Measurements from ENCODE around the gene IL1RAPL1.

IL1RAPL1 gene

DNA sequence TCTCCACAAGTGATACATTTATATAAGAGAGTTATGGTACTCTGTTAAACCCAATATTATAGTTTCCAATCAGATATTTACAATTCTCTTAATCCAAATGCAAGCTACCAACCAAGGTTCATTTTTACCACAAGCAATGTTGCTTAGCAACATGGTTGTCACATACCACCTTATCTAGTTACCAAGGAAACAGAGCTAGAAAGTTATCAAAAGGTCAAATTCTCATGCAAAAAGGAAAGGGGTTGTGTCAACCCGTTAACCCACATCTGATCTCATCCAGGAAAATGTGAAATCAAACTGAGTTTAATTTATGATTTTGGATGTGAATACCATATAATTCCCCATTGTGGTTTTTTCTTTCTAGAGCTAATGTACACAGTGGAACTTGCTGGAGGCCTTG is 1354.0 kb downstream of the IL1RAPL1 start:
- H3K4me3 ChIP-seq = no peak overlapping the region
- no peak for DNase-seq (ENCODE audit: low spot score)
- no peak overlapping the region for H3K27ac ChIP-seq
- TF ChIP-seq, protein P1, sequence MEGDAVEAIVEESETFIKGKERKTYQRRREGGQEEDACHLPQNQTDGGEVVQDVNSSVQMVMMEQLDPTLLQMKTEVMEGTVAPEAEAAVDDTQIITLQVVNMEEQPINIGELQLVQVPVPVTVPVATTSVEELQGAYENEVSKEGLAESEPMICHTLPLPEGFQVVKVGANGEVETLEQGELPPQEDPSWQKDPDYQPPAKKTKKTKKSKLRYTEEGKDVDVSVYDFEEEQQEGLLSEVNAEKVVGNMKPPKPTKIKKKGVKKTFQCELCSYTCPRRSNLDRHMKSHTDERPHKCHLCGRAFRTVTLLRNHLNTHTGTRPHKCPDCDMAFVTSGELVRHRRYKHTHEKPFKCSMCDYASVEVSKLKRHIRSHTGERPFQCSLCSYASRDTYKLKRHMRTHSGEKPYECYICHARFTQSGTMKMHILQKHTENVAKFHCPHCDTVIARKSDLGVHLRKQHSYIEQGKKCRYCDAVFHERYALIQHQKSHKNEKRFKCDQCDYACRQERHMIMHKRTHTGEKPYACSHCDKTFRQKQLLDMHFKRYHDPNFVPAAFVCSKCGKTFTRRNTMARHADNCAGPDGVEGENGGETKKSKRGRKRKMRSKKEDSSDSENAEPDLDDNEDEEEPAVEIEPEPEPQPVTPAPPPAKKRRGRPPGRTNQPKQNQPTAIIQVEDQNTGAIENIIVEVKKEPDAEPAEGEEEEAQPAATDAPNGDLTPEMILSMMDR (IDR thresholded peaks at IDR 0.05) = no peak

DNA sequence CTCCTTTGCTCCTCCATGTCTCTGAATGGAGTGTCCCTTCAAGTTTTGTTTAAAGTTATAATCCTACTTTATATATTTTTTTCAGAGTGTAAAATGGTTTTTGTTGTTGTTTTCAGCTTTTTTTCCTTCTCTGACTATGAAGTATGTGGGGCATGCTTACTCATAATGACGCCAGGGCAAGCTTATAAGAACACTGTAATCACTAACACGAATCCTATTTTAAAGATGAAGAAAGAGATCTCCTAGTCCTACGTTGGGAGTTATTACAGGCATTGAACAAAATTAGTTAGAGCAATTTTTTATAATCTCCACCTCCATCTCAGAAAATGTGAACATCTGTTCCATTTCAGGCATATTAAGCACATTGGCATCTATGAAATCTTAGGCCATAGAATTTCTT is 1360.0 kb downstream of the IL1RAPL1 start:
- Histone ChIP-seq H3K4me3 (no peak overlapping the region), H3K27ac (no peak overlapping the region)
- TF ChIP-seq, protein P1 (IDR thresholded peaks at IDR 0.05) = no peak
- no peak for DNase-seq (ENCODE audit: low spot score)

DNA sequence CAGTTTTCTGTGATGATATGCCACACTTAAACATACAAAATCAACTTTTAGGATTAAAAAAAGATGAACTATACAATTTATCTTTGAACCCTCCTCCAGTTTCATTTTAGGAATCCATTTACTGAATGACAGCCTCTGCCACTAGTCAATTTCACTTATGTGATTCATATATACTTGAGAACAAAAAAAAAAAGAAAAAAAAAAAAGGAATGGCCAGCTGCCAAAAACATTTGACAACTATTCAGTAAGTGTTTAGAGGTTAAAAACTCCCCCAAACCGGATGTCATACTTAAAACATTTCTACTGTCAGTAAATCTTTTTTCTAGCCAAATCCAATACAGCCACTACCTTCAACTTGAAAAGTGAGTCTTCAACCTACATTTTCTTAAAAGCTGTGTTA is 1361.4 kb downstream of the IL1RAPL1 start:
- Histone ChIP-seq H3K4me3 (no peak overlapping the region), H3K27ac (no peak overlapping the region)
- TF ChIP-seq, protein P1 (IDR thresholded peaks at IDR 0.05) = no peak
- no peak for DNase-seq (ENCODE audit: low spot score)

DNA sequence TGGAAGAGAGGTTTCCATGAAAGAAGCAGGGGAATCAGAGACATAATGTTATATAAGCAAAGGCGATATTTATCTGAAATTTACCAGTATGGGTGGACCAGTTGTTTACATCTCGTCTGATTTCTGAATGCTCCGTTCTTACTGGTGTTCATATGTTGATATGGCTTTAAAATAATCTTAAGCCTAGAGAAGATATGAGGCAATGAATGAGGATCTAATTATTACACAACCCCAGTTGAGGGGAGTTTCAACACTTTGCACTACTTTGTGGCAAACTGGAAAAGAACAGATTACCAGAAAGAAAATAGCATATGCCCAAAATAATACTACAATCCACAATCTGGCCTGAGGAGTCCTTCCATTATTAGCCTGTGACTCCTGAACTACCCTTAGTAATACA is 1364.8 kb downstream of the IL1RAPL1 start:
- DNase-seq (ENCODE audit: low spot score) = no peak
- TF ChIP-seq, protein P1 (IDR thresholded peaks at IDR 0.05) = no peak
- no peak overlapping the region for H3K4me3 ChIP-seq
- no peak overlapping the region for H3K27ac ChIP-seq

DNA sequence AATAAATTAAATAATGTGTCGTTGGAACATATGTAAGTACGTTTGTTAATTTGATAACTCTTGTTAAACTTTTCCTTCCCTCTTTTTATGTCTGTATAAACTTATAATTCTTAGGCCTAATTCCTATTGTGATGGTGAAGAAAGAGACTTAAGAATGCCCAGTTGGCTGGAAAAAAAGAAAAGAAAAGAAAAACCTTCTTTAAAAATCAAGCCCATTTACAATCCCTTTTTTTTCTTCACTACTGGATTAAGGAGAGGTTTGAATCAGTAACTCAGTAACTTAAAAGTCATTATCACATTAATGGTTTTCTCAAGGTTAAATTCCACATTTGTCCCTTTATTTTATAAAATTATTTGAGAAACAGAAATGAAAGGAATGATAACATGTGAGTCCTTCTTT is 1374.8 kb downstream of the IL1RAPL1 start:
- no peak for DNase-seq (ENCODE audit: low spot score)
- H3K27ac ChIP-seq = no peak overlapping the region
- TF ChIP-seq, protein P1 (IDR thresholded peaks at IDR 0.05) = no peak
- no peak overlapping the region for H3K4me3 ChIP-seq

DNA sequence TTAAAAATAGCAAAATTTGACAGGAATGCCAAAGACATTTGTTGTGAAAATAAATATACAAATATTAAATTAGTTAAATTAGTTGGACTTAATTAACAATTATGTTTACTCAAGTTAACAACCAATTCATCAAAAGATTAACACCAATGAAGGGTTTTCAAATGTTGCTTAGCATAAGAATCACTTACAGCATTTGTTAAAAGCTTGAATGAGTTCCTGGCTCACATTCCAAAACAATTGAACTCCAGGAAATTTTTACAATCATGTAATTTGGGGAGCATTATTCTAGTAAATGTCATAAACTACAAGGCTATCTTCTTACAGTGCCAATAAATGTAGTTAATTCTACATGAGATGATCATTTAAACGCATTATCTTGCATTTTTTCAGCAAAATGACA is 1378.4 kb downstream of the IL1RAPL1 start:
- TF ChIP-seq, protein P1 (IDR thresholded peaks at IDR 0.05) = no peak
- Histone ChIP-seq H3K27ac (no peak overlapping the region), H3K4me3 (no peak overlapping the region)
- no peak for DNase-seq (ENCODE audit: low spot score)

DNA sequence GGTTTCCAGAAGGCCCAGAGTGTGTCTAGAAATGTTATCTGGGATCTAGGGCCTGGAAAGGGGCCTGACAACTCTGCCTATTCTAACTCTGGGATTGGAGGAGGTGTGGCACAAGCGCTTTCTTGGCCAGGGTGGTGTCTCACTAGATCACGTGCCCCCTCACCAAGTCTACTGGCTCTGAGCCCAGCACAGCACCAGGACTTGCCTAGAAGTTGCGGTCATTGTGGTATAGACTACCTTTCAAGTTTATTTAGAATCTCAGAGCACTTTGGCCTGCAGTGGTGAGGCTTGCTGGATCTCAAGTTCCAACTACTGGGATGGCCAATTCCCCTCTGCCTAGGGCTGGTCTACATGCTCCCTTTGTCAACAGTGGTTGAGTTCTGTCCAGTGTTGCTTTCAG is 1404.8 kb downstream of the IL1RAPL1 start:
- DNase-seq (ENCODE audit: low spot score) = no peak
- Histone ChIP-seq H3K4me3 (no peak overlapping the region), H3K27ac (no peak overlapping the region)
- TF ChIP-seq, protein P1 (IDR thresholded peaks at IDR 0.05) = no peak
